NOMO-1 treated with DMSO at 0.1 percent for 48 hours (cell line): Measurements from ENCODE around the gene SLBP.
A peak's percentile ranks its signal among the peaks of the same experiment; 100 is the strongest.

Experiments used
- DNase-seq: peaks from one replicate; lab custom pipeline; 2025; ENCODE audit not compliant: unreplicated experiment; lab: John Stamatoyannopoulos, UW

SLBP gene

DNA sequence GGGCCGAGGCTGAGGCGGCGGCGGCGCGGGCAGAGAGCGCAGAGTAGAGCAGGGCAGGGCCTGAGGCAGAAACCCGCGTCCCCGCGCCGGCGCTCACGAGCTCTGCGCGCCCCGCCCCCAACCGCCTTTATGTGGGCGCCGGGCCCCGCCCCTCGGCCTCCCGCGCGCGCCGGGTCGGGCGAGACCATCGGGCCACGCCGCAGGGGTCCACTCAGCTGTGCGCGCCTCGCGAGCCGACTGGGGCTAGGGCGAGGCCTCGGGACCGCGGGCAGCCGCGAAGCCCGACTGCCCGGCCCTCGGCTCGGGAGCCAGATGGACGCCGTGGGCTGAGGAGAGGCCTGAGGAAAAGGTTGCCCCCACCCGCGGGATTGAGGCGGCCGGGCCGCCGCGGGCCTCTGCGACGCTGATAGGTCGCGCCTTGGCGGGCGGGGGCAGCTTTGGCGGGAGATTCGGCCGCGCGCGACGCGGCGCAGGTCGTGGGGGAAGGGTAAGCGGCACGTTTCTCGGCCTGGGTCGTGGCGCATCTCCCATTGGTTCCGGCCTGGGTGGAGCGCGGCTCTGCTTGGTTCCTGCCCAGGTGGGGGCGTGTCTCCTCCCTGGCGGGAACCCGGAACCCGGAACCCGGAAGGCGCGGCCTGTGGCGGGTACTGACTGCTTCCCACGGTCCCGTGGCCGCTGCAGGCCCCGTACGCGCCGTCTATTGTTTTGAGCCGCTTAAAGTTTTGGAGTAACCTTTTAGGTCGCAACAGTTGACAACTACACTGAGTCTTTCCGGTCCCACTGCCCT lies at the start of gene SLBP:
TSS of gene SLBP (minus strand) at position 104 of the 787 bp plus-strand sequence. CDS start 131 bp downstream, outside the sequence.
- DNase-seq, result peak; percentile 96

DNA sequence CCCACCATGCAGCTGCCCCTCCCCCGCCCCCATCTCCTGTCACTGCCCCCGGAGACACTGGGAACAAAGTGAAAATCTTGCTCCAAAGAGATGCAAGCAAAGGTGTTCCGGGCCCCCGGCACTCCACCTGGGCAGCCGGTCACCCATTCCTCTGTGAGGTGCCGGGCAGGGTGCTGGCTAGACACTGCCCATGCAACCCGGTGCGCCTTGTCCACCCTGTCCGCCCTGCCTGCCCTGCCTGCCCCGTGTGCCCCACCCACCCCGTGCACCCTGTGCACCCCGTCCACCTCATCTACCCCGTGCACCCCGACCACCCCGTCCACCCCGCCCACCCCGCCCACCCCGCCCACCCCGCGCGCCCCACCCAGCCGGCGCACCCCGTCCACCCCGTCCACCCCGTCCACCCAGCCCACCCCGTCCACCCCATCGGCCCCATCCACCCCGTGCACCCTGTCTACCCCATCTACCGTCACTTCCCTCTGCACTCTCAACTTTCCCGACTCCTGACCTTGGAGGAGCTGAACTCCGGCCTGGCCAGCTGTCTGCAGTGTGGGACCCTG lies 49.1 kb upstream of the SLBP start:
- DNase-seq, result no peak

DNA sequence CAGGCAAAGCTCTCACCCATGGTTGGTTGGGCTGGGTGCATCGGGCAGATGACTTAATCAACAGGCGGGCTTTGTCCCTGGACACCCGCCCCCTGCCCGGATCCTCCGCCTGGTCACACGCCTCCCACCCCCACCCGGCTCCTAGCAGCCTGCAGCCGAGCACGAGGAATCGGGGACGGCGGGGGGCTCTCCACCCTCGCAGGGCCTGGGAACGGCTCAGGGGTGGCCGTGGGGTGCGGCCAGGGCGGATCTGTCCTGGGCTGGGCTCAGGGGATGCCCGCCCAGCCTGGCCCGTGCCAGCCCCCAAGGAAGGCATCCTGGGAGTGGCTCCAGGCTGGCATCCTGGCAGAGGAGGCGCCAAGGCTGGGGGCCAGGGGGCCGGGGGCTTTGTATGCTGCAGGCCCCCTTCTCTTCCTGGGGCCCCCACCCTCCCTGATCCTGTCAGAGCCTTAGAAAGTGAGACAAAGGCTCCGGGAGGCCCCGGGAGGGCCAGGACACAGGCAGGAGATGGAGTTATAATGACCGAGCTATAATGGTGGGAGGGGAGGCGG lies 48.5 kb upstream of the SLBP start:
- DNase-seq, result no peak

DNA sequence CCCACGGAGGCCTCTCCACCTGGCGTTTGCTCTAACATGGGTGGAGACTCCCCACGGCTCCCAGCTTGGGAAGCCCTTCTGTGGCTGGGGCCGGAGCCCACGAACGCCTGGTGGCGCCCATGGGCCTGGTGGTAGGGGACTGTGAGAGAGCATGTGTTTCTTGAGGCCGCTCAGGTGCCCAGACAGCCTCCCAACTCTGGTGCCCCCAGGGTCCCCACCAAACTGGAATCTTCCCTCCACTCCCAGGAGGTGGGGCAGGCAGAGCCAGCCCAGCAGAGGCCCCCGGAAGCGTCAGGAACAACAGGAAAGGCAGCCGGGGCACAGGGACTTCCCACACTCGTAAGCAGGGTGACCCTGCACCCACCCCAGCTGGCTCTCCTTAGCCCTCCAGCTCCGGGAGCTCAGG lies 47.7 kb upstream of the SLBP start:
- no peak for DNase-seq

DNA sequence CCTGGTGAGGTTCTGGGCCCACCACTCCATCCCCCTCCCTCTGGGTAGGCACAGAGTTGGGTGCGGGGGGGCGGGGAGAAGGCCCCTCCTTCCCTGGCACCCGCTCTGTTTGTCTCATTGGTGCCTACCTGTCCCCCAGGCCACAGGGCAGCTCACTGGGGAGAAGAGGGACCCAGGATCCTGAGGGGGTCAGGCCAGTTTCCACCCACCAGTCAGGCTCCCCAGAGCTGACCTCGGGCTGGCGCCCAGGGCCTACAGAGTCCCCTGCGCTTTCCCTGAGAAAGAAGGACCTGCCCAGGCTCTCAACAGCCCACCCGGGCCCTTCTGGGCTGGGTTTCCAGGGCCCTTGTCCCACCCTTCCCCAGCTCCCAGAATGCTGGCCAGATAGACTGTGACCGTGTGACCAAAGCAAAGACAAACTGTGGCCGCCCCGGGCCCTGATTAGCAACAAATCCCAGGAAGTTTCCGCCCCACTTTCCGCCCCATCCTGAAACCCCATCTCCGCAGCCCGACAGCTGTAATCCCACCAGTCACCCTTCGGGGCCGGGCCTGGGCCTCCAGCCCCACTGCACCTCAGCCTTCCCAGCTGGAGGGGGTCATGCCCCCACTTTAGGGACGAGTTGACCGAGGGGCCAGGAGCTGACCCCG lies 47.2 kb upstream of the SLBP start:
- DNase-seq, result no peak

DNA sequence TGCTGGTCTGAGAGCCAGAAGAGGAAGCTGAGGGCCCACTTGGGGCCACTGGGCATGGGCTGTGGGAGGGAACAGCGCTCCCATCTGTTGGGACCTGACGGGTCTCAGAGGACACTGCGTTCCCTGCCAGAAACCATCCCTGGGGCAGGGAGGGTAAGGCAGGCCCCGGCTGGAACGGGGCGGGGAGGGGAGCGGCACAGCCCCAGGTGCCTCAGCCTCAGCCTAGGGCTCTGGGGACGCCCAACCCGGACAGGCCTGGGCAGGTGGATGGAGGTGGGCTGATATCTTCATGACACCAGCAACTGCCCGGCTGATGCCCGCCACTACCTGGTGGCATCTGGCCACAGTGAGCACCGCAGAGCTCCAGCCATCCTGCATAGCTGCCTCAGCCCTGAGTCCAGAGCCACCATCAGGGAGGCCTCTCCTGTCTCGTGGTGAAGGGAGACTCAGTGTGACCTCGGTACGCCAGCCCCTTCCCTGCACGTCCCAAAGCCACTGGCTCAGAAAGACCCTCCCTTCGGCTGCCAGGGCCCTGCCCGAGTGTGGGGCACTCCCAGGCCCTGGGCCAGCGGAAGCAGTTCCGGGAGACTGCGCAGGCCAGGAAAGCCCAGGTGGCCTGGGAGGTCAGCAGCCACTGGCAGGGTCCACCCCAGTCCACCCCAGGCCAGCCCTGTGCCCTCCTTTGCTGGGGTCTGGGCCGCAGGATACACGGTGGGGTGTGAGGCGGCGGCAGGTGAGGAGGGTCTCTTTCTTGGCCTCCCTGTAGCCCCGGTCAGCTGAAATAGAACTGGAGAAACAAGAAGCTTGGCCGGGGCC lies 46.4 kb upstream of the SLBP start:
- no peak for DNase-seq

DNA sequence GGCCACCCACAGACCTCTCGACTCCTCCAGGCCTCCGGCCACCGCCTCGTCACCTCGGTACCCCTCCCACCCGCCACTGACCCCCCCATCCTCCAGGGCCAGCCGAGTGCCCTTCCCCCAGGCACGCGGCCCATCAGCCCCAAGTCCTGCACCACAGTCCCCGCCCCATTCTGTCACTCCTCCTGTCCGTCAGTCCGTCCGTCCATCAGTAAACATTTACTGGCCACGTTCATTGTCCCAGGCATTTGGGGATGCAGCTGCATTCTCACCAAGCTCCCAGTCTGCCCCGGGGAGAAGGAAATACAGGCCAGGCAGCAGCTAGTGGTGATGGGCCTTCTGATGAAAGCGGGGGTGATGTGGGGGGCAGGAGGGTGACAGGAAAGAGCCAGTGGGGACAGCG lies 45.7 kb upstream of the SLBP start:
- DNase-seq, result no peak

DNA sequence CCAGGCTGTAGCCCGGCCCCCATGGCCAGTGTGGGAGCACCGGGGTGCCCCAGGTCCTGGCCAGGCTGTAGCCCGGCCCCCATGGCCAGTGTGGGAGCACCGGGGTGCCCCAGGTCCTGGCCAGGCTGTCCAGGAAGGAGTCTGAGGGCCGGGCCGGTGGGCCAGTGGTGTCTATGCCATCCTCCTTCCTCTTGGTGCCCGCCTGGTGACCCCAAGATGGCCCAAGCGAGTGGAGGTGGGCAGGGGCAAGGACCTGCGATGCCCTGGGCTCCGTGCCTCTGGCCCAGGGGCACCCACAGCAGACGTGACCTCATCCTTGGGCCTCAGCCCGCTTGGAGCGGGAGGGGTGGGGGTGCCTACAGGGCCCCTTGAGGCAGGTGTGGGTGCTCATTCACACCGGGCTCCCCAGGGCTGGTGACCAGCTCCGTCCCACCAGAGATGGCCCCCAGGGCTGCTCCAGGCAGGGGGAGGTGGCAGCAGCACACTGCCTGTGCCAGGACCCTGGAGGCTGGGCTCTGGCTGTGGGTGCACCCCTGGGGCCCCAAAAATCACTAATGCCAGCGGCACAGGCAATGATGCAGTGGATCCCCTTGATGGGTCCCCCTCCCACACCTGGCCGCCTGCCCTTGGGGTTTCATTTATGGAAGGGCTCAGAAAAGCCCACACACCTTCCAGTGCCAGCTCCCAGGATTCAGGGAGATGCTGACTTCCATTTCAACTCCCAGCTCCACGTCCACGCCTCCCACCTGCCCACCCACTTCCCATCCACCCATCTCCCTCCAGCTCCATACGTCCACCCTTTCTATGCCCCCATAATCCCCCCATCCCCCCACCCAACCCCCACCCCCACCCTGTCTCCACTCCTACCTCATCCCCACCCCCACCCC lies 45.0 kb upstream of the SLBP start:
- no peak for DNase-seq

DNA sequence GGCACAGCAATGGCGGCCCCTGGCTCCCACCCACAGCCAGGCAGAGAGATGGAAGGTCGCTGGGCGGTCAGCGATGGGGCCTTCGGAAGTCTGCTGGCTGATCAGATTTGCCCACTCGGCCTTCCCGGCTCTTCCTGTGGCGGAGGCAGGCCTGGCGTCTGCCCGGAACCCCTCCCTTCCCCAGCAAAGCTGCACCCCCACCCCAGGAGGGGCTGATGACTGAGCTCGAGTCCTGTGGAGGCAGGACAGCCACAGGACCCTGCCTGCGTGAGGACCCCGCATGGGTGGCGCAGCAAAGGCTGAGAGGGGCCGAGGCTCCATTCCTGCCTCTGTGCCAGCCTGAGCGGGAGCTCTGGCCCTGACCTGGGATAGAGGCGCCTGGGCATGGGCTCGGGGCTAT lies 44.0 kb upstream of the SLBP start:
- DNase-seq, result no peak

DNA sequence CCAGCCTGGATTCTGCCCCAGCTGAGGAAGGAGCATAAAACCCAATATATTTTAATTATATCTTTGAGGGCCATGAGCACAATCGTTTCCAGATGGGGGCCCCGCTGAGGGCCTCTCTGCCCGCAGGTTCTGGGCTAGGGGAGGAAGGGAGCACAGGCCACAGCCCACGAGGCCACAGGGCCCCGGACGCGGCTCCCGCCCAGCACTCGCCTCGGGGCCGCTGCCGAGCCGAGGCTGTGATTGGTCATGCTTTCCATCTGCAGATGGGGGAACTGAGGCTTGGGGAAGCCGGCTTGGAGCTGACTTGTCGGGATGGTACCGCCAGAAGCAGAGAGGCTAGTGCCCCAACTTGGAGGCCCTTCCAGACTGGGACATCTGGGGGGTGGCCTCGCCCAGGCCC lies 43.2 kb upstream of the SLBP start:
- no peak for DNase-seq

DNA sequence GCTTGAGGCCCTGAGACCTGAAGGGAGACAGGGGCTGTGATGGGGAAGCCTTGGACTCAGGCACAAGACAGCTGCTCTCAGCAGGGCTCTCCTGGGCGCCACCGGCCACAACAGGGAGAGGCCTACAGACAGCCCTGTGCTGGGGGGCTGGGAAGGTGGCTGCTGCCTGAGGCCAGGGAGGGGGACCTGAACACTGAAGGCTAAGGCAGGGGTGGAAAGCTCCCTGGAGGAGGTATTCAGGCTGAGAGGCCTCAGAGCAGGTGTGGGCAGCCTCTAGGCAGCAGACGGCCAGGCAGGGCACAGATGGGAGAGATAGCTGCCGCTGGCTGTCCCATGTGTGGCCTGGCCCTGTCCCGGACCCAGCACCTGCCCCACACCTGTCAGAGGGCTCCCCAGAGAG lies 42.2 kb upstream of the SLBP start:
- no peak for DNase-seq

DNA sequence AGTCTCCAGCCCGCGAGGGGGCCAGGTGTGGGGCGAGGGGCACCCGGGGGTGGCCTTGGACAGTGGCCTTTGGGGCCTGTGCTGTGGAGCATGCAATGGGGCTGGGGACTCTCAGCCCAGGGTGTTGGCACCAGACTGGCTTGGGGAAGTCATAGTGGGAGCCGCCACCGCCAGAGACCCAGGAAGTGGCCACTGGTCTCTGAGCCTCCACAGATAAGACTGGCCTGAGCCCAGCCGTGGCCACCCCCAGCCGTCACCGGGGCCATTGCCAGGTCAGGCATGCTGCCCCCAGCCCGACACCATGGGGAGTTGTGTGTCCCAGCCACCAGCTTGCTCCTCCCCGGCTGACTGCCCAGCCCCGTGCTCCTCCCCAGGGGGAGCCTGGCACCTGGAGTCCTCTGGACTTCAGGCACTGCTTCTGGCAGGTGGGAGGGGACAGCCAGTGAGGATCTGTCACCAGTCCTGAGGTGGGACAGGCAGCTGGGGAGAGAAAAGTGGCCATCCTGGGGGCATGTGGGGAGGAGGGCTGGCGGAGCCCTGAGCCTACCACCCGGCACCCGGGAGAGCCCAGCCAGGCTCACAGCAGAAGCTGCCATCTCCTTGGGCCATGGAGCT lies 41.7 kb upstream of the SLBP start:
- no peak for DNase-seq

DNA sequence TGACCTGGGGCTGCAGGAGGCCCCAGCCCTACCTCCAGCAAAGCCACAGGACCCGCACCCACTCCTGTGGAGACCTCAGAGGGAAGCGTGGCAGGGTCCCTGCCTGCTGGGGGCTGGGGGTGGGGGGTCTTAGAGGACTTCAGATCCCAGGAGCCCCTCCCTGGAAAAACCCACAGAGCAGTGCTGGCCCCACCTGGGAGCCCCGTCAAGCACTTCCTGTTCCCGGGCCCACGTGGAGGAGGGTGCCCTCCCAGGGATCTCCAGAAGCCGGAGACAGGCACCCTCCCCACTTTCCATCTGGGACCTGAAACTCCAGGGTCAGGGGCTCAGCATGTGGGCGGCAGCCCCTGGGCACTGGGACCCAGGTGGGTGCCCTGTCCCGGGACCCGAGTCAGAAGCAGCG lies 41.2 kb upstream of the SLBP start:
- no peak for DNase-seq

DNA sequence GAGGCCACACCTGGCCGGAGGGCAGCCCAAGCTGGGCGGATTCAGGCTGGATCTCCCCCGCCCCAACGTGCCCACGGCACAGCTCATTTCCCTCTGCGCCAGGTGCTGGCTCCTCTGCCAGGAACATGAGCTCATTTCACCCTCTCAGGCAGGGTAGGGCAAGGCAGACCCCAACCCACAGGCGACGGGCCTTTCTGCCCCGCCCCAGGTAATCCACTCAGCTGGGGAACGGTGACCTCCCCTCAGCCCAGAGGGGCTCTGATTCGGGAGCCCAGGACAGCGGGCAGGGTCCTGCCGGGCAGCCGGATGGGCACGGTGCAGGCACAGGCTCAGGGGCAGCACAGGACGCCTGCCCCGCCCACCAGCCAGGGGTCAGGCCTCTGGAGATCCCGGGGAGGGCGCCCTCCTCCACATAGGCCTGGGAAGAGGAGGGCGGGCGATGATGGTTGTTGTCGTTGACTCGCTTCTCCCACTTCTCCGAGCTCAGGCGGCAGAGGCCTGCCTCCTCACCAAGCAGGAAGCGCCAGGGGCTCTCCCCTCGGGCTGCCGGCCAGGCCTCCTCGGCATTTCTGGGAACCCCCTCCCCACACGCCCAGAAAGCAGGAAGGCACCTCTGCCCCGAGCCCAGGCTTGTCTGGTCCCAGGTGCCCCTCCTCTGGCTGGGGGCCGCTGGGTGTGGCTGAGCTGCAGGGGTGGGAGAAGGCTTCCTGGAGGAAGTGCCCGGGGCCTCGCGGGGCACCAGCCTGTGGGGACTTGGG lies 40.3 kb upstream of the SLBP start:
- peak; percentile 42 for DNase-seq

DNA sequence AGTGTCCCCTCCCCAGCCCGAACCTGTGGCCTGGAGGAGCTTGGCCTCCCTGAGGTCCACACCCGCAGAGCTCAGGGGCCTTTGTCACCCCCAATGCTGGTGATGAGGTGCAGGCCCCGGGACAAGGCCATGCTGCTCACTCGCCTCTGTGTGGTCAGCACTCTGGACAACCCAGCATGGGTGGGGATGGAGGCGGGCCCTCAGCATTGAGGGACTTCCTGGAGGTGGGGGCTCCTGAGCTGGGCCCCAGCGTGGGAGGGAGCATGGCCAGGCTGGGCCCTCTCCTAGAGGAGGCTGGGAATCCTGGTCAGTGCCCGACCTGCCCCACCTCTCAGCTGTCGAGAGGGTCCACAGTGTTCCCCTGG lies 39.8 kb upstream of the SLBP start:
- no peak for DNase-seq

DNA sequence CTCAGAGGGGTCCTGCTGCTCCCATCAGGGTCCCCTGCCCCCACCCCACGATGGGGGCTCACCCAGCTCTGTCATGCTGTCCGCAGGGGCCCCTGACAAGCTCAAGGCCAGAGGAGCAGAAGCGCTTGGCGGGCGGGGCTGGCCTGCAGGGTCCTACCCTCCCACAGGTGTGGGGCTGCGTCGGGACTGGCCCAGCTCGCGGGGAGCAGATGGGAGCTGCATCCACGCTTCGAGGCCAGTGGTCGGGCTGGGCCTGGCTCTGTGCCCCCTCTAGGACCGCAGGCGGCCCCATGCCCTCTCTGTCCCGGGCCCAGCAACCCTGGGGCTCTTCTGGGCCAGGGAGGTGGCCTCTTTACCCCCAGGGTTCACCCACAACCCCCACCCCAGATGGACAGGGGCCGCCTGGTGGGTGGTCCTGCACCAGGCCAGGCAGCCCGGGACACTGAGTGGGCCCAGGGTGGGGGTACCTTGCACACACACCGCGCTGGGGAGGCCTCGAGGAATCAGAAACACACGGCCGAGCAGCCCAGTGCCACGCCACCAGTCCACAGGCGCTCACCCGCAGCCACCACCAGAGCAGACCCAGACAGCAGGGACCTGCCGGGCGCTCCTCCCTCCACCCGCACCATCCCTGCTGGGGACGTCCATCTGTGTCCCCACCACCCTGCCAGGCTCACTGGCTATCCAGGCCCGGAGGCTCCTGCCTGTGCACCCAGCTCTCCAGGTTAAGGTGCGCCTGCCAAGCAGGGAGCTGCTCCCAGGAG lies 39.2 kb upstream of the SLBP start:
- DNase-seq, result no peak

DNA sequence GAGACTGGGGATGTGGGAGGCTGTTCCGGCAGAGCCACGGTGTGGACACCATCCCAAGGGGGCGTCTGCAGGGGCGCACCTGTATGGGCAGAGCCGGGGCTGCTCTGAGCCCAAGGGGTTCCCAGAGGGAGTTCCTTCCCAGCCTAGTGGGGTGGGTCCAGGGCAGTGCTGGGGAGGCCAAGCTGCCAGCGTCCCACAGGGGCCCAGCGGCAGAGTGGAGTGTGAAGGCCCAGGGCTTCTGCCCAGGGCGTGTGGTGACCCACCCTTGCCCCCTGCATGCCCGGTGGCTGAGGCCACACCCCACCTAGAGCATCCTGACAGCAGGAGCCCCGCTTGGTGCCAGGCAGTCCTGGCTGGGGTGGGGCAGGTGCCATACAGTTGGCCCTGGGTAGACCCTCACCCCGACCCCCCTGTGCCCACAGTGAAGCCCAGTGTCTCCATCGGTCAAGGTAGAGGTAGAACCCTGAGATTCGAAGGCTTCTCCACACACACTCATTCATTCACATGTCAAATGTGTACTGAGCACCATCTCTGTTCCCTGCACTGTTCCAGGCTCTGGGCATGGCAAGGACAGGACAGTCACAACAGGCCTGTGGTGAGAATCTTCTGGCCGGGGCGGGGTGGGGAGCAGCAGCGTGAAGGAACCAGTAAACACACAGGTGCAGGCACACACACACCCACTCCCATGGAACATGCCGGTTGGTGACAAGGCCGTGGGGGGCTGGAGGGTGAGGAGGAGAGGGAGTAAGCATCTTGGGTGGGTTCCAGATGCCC lies 38.4 kb upstream of the SLBP start:
- no peak for DNase-seq

DNA sequence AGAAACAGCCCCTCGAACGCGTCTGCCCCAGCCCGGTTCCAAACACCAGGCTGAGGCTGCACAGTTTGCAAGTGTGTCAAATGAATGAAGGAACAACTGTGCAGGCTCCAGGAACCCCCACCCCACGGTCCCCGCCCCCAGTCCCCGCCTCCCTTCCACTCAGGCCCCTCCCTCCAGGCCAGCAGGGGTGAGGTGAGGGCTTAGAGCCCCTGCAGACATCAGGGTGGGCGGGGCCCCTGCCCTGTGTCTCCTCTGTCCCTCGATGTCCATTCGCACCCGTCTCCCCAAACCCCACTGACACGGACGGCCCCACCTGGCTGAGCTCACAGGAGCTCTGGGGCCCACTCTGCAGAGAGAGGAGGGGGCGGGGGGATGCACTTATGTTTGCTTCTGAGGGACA lies 37.7 kb upstream of the SLBP start:
- no peak for DNase-seq
